Measurements from ENCODE around the gene JAML.
A peak's percentile ranks its signal among the peaks of the same experiment; 100 is the strongest.

The JAML gene

GRCh38 chr11:118233850-118234249 lies 9.0 kb upstream of the JAML start:
- in situ Hi-C loops (cut with HindIII; ENCODE audit: low pct_unique_long_range_greater_than_20kb, low sequenced_read_pairs), result no loop called here
- no peak for DNase-seq (ENCODE audit: low read depth in 1 of 2, low spot score in 1 of 2)
- TF ChIP-seq JUND (IDR thresholded peaks at IDR 0.05; ENCODE audit: low read depth), result no peak

GRCh38 chr11:118233377-118233776 lies 8.6 kb upstream of the JAML start:
- in situ Hi-C loops (cut with HindIII; ENCODE audit: low pct_unique_long_range_greater_than_20kb, low sequenced_read_pairs), result no loop called here
- no peak for TF ChIP-seq JUND (IDR thresholded peaks at IDR 0.05; ENCODE audit: low read depth)
- DNase-seq (ENCODE audit: low read depth in 1 of 2, low spot score in 1 of 2), result peak in 1 of 2 experiments; percentile 24

- DNase-seq (ENCODE audit: low read depth in 1 of 2, low spot score in 1 of 2), result no peak
- in situ Hi-C loops (cut with HindIII; ENCODE audit: low pct_unique_long_range_greater_than_20kb, low sequenced_read_pairs), result no loop called here
- no peak for TF ChIP-seq JUND (IDR thresholded peaks at IDR 0.05; ENCODE audit: low read depth)
These were observed 7.8 kb upstream of the JAML start for GRCh38 chr11:118232659-118233058.

GRCh38 chr11:118231461-118231860 lies 6.7 kb upstream of the JAML start:
- no peak for DNase-seq (ENCODE audit: low read depth in 1 of 2, low spot score in 1 of 2)
- no peak for TF ChIP-seq JUND (IDR thresholded peaks at IDR 0.05; ENCODE audit: low read depth)
- in situ Hi-C loops (cut with HindIII; ENCODE audit: low pct_unique_long_range_greater_than_20kb, low sequenced_read_pairs), result no loop called here

GRCh38 chr11:118230088-118230487 lies 5.3 kb upstream of the JAML start:
- no peak for DNase-seq (ENCODE audit: low read depth in 1 of 2, low spot score in 1 of 2)
- no peak for TF ChIP-seq JUND (IDR thresholded peaks at IDR 0.05; ENCODE audit: low read depth)
- in situ Hi-C loops (cut with HindIII; ENCODE audit: low pct_unique_long_range_greater_than_20kb, low sequenced_read_pairs), result no loop called here

- TF ChIP-seq JUND (IDR thresholded peaks at IDR 0.05; ENCODE audit: low read depth), result no peak
- in situ Hi-C loops (cut with HindIII; ENCODE audit: low pct_unique_long_range_greater_than_20kb, low sequenced_read_pairs), result no loop called here
- no peak for DNase-seq (ENCODE audit: low read depth in 1 of 2, low spot score in 1 of 2)
These were observed 4.5 kb upstream of the JAML start for GRCh38 chr11:118229274-118229847.

GRCh38 chr11:118227865-118228785 lies 3.3 kb upstream of the JAML start:
- peak in 1 of 2 experiments; percentile 10 for DNase-seq (ENCODE audit: low read depth in 1 of 2, low spot score in 1 of 2)
- TF ChIP-seq JUND (IDR thresholded peaks at IDR 0.05; ENCODE audit: low read depth), result no peak

GRCh38 chr11:118226781-118227180 lies 2.0 kb upstream of the JAML start:
- in situ Hi-C loops (cut with HindIII; ENCODE audit: low pct_unique_long_range_greater_than_20kb, low sequenced_read_pairs), result no loop called here
- DNase-seq (ENCODE audit: low read depth in 1 of 2, low spot score in 1 of 2), result no peak

More at GRCh38 chr11:118227865-118228785, 3.3 kb upstream of the JAML start:
- in situ Hi-C loops (cut with HindIII; ENCODE audit: low pct_unique_long_range_greater_than_20kb, low sequenced_read_pairs), result no loop called here

GRCh38 chr11:118226296-118226695 lies 1.5 kb upstream of the JAML start:
- no peak for TF ChIP-seq JUND (IDR thresholded peaks at IDR 0.05; ENCODE audit: low read depth)
- in situ Hi-C loops (cut with HindIII; ENCODE audit: low pct_unique_long_range_greater_than_20kb, low sequenced_read_pairs), result no loop called here
- no peak for DNase-seq (ENCODE audit: low read depth in 1 of 2, low spot score in 1 of 2)

More at GRCh38 chr11:118226781-118227180, 2.0 kb upstream of the JAML start:
- TF ChIP-seq JUND (IDR thresholded peaks at IDR 0.05; ENCODE audit: low read depth), result no peak

- no peak for TF ChIP-seq JUND (IDR thresholded peaks at IDR 0.05; ENCODE audit: low read depth)
- in situ Hi-C loops (cut with HindIII; ENCODE audit: low pct_unique_long_range_greater_than_20kb, low sequenced_read_pairs), result no loop called here
- no peak for DNase-seq (ENCODE audit: low read depth in 1 of 2, low spot score in 1 of 2)
These were observed 819 bp downstream of the JAML start for GRCh38 chr11:118223992-118224391.

- no peak for DNase-seq (ENCODE audit: low read depth in 1 of 2, low spot score in 1 of 2)
- in situ Hi-C loops (cut with HindIII; ENCODE audit: low pct_unique_long_range_greater_than_20kb, low sequenced_read_pairs), result no loop called here
These were observed 1.2 kb downstream of the JAML start for GRCh38 chr11:118223570-118223969.

GRCh38 chr11:118222437-118222836 lies 2.4 kb downstream of the JAML start:
- no peak for TF ChIP-seq JUND (IDR thresholded peaks at IDR 0.05; ENCODE audit: low read depth)
- in situ Hi-C loops (cut with HindIII; ENCODE audit: low pct_unique_long_range_greater_than_20kb, low sequenced_read_pairs), result no loop called here
- DNase-seq (ENCODE audit: low read depth in 1 of 2, low spot score in 1 of 2), result no peak

More at GRCh38 chr11:118223570-118223969, 1.2 kb downstream of the JAML start:
- no peak for TF ChIP-seq JUND (IDR thresholded peaks at IDR 0.05; ENCODE audit: low read depth)

- in situ Hi-C loops (cut with HindIII; ENCODE audit: low pct_unique_long_range_greater_than_20kb, low sequenced_read_pairs), result no loop called here
- DNase-seq (ENCODE audit: low read depth in 1 of 2, low spot score in 1 of 2), result no peak
- TF ChIP-seq JUND (IDR thresholded peaks at IDR 0.05; ENCODE audit: low read depth), result no peak
These were observed 3.4 kb downstream of the JAML start for GRCh38 chr11:118221419-118221818.
